Ovary (tissue), 3 donors: ENCODE data around the gene TRAM1L1.

Experiments
- CTCF ChIP-seq, 3 donors: fragments of 450-650 bp in 2 of 3; fragments of 200-600 bp in 1 of 3; IDR thresholded peaks; one replicate each; pipeline versions ENCODE4 v1.5.1 to v1.8.0; 2016 to 2022; ENCODE audit warnings: antibody characterized with exemption in 3 of 3, mild to moderate bottlenecking in 1 of 3
- EP300 ChIP-seq: sonication (generic); formaldehyde crosslinking; IDR thresholded peaks from one replicate; pipeline ENCODE4 v1.6.1; 2017; ENCODE audit warnings: antibody characterized with exemption
- POLR2A ChIP-seq: fragments of 450-650 bp; IDR thresholded peaks from one replicate; pipeline ENCODE4 v1.6.1; 2017; ENCODE audit warnings: antibody characterized with exemption, mild to moderate bottlenecking, moderate library complexity
- donor health status: DM: no; HTN: no; CAD: no.

GRCh38 chr4:117063961-117064696 lies 21.2 kb downstream of the TRAM1L1 start:
- TF ChIP-seq CTCF (IDR thresholded peaks at IDR 0.05) (no peak), POLR2A (no peak), EP300 (no peak)
